Stimulated activated CD4-positive, alpha-beta T cell treated with anti-CD3 and anti-CD28 coated beads, Interleukin-15, amount 100 ng/mL, for 48 hours (primary cell): ENCODE data around the gene OR2J3.
"Not testable (repeated sequence)": the region's sequence is repeated elsewhere in the genome, so short reads cannot be mapped to it uniquely, and the experiment has no call there.

Experiments
- DNase-seq, 2 donors: peaks; one replicate each; pipeline ENCODE4 v3.0.0-alpha.2; 2020; ENCODE audit warnings: low read depth in 2 of 2

Gene OR2J3

GRCh38 chr6:29107758-29108157, at the start of gene OR2J3:
Gene OR2J3 (plus strand): TSS chr6:29108058. CDS start chr6:29111891, 3,833 bp downstream.
- no peak for DNase-seq

- DNase-seq = no peak
These were observed 35.8 kb upstream of the OR2J3 start for GRCh38 chr6:29071831-29072723.

GRCh38 chr6:29079203-29079602, 28.7 kb upstream of the OR2J3 start:
- no peak for DNase-seq

GRCh38 chr6:29081312-29081711, 26.5 kb upstream of the OR2J3 start:
- DNase-seq = no peak

- DNase-seq = no peak
These were observed 25.4 kb upstream of the OR2J3 start for GRCh38 chr6:29082457-29082856.

- no peak for DNase-seq
These were observed 20.6 kb upstream of the OR2J3 start, which contains the start of gene OR2B3 for GRCh38 chr6:29087213-29087612. Gene OR2B3 (minus strand): TSS chr6:29087313. CDS start chr6:29087248, 65 bp downstream.

GRCh38 chr6:29092957-29093356, 14.9 kb upstream of the OR2J3 start:
- DNase-seq = no peak

- DNase-seq = no peak
These were observed 10.1 kb upstream of the OR2J3 start for GRCh38 chr6:29097803-29098202.

GRCh38 chr6:29099190-29099589, 8.7 kb upstream of the OR2J3 start, which contains the start of gene OR2J1:
Gene OR2J1 (plus strand): TSS chr6:29099490. CDS start chr6:29100943, 1,453 bp downstream.
- no peak for DNase-seq

GRCh38 chr6:29112135-29112534, 4.3 kb downstream of the OR2J3 start:
- no peak for DNase-seq

GRCh38 chr6:29114964-29115363, 7.1 kb downstream of the OR2J3 start:
- DNase-seq = not testable (repeated sequence)

GRCh38 chr6:29129326-29130012, 21.6 kb downstream of the OR2J3 start:
- DNase-seq = no peak

- DNase-seq = no peak
These were observed 22.8 kb downstream of the OR2J3 start for GRCh38 chr6:29130644-29131043.

GRCh38 chr6:29131691-29132090, 23.8 kb downstream of the OR2J3 start:
- DNase-seq = no peak

GRCh38 chr6:29137724-29138123, 29.9 kb downstream of the OR2J3 start:
- no peak for DNase-seq

- DNase-seq = no peak
These were observed 33.7 kb downstream of the OR2J3 start for GRCh38 chr6:29141606-29142005.

- DNase-seq = no peak
These were observed 34.5 kb downstream of the OR2J3 start for GRCh38 chr6:29142309-29142708.

GRCh38 chr6:29146179-29146578, 38.3 kb downstream of the OR2J3 start:
- no peak for DNase-seq

- no peak for DNase-seq
These were observed 39.2 kb downstream of the OR2J3 start for GRCh38 chr6:29147074-29147473.

GRCh38 chr6:29149444-29149843, 41.6 kb downstream of the OR2J3 start:
- DNase-seq = not testable (repeated sequence)

- no peak for DNase-seq
These were observed 45.2 kb downstream of the OR2J3 start for GRCh38 chr6:29153083-29153482.

- DNase-seq = not testable (repeated sequence)
These were observed 47.3 kb downstream of the OR2J3 start for GRCh38 chr6:29155182-29155581.

- DNase-seq = not testable (repeated sequence)
These were observed 52.1 kb downstream of the OR2J3 start for GRCh38 chr6:29159922-29160321.
